SK-N-MC (cell line): ENCODE data around the gene SGMS1.

ENCODE experiments used
- DNase-seq: peaks from one replicate; pipeline ENCODE4 v3.0.0-alpha.2; 2011; ENCODE audit warnings: low read depth, low spot score
- H3K27ac ChIP-seq: fragments of 200-600 bp; sonication (generic); 2 replicates; pipeline ENCODE4 v1.5.1; 2016; ENCODE audit warnings: mixed run types
- H3K36me3 ChIP-seq: fragments of 200-600 bp; sonication (generic); 2 replicates; pipeline ENCODE4 v1.6.1; 2017; ENCODE audit warnings: antibody characterized with exemption, low read length, mixed read lengths; ENCODE audit not compliant: insufficient read depth
- H3K4me3 ChIP-seq: fragments of 200-600 bp; sonication (generic); 2 replicates; pipeline ENCODE4 v1.5.1; 2016
- H3K9ac ChIP-seq: fragments of 200-600 bp; sonication (generic); 2 replicates; pipeline ENCODE4 v1.8.0; 2017; ENCODE audit warnings: mixed run types, mixed read lengths; ENCODE audit not compliant: insufficient read length
- H3K9me3 ChIP-seq: fragments of 200-600 bp; sonication (generic); 2 replicates; pipeline ENCODE4 v1.6.1; 2017; ENCODE audit warnings: low read depth, mild to moderate bottlenecking, antibody characterized with exemption, low read length, moderate library complexity, mixed read lengths
- EZH2 ChIP-seq: fragments of 200-600 bp; sonication (generic); IDR thresholded peaks from one replicate; pipeline ENCODE4 v1.6.1; 2017; ENCODE audit warnings: antibody characterized with exemption
- FOXP2 ChIP-seq: optimal IDR thresholded peaks from 2 replicates; pipeline ENCODE3; 2011; ENCODE audit warnings: mild to moderate bottlenecking, moderate library complexity; ENCODE audit not compliant: insufficient read depth; ENCODE audit errors: extremely low read length, control extremely low read depth
- POLR2AphosphoS5 ChIP-seq: IDR thresholded peaks from 2 replicates; pipeline ENCODE4 v1.6.1; 2012; ENCODE audit warnings: mild to moderate bottlenecking, low read depth, low read length, borderline replicate concordance

Gene SGMS1

DNA sequence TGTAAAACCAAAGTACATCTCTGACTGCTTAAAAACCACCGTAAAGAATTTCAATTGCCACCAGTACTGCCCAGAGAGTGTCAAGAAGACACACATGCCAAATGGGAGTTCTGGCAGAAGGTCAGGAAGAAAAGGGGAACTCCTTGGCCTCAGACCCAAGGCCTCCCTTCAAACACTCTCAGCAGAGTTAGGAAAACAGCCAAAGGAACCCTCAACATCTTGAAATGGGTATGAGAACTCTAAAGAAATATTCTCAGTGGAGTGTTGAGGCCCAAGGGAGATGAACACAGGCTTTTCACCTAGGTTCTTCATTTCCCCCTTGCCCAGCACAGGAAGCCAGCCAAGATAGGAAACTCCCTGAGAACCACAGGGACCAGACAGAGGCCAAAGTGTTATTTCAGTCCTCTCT lies 276.4 kb downstream of the SGMS1 start:
- Histone ChIP-seq H3K27ac (no peak overlapping the region), H3K9ac (no peak overlapping the region), H3K4me3 (no peak overlapping the region), H3K36me3 (no peaks in the 10 kb centered on the region), H3K9me3 (no peaks in the 10 kb centered on the region)
- no peak for DNase-seq
- TF ChIP-seq POLR2AphosphoS5: no peak
- no peak for TF ChIP-seq EZH2
- TF ChIP-seq FOXP2: no peak

DNA sequence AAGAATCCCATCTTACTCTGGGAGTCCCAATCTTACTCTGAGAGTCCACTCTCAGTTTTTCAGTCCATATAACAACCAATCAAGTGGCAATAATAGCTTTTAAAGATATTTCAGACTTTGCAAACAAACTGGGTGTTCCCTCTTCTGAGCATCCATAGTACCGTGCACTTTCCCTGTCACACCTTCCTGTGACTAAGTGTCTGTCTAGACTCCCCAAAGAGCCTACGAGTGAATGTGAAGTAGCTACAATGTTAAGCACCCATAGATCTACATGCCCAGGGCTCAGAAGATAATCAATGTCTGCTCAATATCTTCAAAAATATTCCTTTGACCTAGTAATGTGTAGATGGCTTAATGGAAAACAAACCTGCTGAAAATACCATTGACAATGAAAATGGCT lies 276.8 kb downstream of the SGMS1 start:
- H3K9me3 ChIP-seq: no peaks in the 10 kb centered on the region
- no peaks in the 10 kb centered on the region for H3K36me3 ChIP-seq
- TF ChIP-seq EZH2: no peak
- TF ChIP-seq FOXP2: no peak
- no peak for TF ChIP-seq POLR2AphosphoS5
- no peak overlapping the region for H3K4me3 ChIP-seq
- no peak for DNase-seq
- no peak overlapping the region for H3K9ac ChIP-seq
- no peak overlapping the region for H3K27ac ChIP-seq

GRCh38 chr10:50345545-50345944 lies 278.2 kb downstream of the SGMS1 start:
- DNase-seq: no peak
- no peaks in the 10 kb centered on the region for H3K9me3 ChIP-seq
- no peak overlapping the region for H3K4me3 ChIP-seq
- TF ChIP-seq POLR2AphosphoS5 (no peak), FOXP2 (no peak)
- no peak overlapping the region for H3K9ac ChIP-seq
- H3K36me3 ChIP-seq: no peaks in the 10 kb centered on the region
- H3K27ac ChIP-seq: no peak overlapping the region

- Histone ChIP-seq H3K9ac (no peak overlapping the region), H3K9me3 (no peaks in the 10 kb centered on the region), H3K4me3 (no peak overlapping the region), H3K36me3 (no peaks in the 10 kb centered on the region), H3K27ac (no peak overlapping the region)
- no peak for DNase-seq
- TF ChIP-seq POLR2AphosphoS5 (no peak), EZH2 (no peak), FOXP2 (no peak)
These were observed 279.9 kb downstream of the SGMS1 start for GRCh38 chr10:50343702-50344331.

GRCh38 chr10:50341987-50342386 lies 281.8 kb downstream of the SGMS1 start:
- H3K9me3 ChIP-seq: no peaks in the 10 kb centered on the region
- TF ChIP-seq POLR2AphosphoS5: no peak
- no peak for TF ChIP-seq FOXP2
- TF ChIP-seq EZH2: no peak
- H3K4me3 ChIP-seq: no peak overlapping the region
- no peak overlapping the region for H3K27ac ChIP-seq
- no peak for DNase-seq
- no peak overlapping the region for H3K9ac ChIP-seq
- H3K36me3 ChIP-seq: no peaks in the 10 kb centered on the region

DNA sequence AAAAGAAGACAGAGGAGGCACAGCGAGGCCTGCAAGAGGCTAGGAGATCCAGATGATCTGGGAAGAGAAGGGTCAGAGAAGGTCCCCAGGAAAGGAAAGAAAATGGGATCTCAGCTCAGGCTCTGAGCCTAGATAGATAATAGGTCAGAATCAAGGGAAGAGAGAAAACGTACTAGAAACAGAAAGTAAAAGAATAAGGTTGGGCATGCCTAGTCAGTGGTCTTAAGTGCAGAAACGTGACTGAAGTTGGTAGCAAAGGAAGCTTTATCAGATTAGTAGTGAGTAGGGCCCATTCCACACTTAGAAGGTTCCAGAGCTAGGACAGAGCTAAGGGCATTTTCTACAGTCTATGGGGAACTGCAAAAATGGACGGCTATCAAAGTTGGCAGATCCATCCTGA lies 287.6 kb downstream of the SGMS1 start:
- DNase-seq: no peak
- no peak overlapping the region for H3K9ac ChIP-seq
- no peak overlapping the region for H3K4me3 ChIP-seq
- H3K9me3 ChIP-seq: no peaks in the 10 kb centered on the region
- H3K36me3 ChIP-seq: no peaks in the 10 kb centered on the region
- TF ChIP-seq FOXP2 (no peak), POLR2AphosphoS5 (no peak), EZH2 (no peak)
- no peak overlapping the region for H3K27ac ChIP-seq

- Histone ChIP-seq H3K9me3 (no peaks in the 10 kb centered on the region), H3K36me3 (no peaks in the 10 kb centered on the region), H3K9ac (no peak overlapping the region), H3K4me3 (no peak overlapping the region), H3K27ac (no peak overlapping the region)
- TF ChIP-seq POLR2AphosphoS5: no peak
- TF ChIP-seq EZH2: no peak
- no peak for TF ChIP-seq FOXP2
- DNase-seq: no peak
These were observed 288.4 kb downstream of the SGMS1 start for GRCh38 chr10:50335397-50335796.

DNA sequence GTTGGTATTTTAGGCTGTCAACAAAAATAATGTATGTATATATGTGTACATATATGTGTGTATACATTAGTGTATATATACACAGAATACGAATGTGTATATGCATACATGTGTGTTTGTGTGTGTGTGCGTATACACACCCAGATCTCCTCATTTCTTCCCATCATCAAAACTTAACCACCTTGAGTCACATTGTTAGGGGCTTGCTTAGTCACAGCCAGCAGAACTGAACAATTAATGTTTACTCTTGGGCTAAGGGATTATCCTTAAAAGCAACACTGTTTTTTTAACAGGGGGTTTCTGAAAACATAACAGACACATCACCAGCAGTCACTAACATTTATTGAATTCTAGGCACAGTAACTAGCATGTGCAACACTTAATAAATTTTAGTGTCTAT lies 289.5 kb downstream of the SGMS1 start:
- no peak overlapping the region for H3K9ac ChIP-seq
- no peak overlapping the region for H3K4me3 ChIP-seq
- H3K36me3 ChIP-seq: no peaks in the 10 kb centered on the region
- H3K9me3 ChIP-seq: no peaks in the 10 kb centered on the region
- TF ChIP-seq FOXP2: no peak
- TF ChIP-seq EZH2: no peak
- no peak for TF ChIP-seq POLR2AphosphoS5
- H3K27ac ChIP-seq: no peak overlapping the region
- DNase-seq: no peak

DNA sequence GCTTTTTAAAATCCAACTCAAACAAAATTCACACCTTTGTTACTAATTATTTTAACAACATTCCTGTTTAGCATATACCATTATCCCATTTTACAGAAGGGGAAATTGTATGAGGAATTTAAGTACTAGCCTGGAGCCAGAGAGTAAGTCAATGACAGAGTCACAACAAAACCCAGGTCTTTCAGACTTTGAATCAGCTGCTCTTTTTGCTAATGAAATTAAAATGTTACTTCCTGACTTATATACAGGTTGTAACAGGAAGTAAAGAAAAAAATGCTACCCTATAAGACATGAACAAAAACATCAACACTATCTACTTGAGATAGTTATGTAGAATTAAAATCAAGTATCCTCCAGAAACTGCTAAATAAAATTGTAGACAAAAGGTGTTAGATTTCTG lies 289.9 kb downstream of the SGMS1 start:
- no peak for DNase-seq
- H3K9ac ChIP-seq: no peak overlapping the region
- H3K9me3 ChIP-seq: no peaks in the 10 kb centered on the region
- no peak overlapping the region for H3K27ac ChIP-seq
- H3K4me3 ChIP-seq: no peak overlapping the region
- H3K36me3 ChIP-seq: no peaks in the 10 kb centered on the region
- TF ChIP-seq POLR2AphosphoS5 (no peak), FOXP2 (no peak), EZH2 (no peak)
